GM23338 (cell line): ENCODE results near the gene ADCY7. TPM values are rescaled to one million over a fixed set of nuclear protein-coding genes. Genes with fewer than 3 reads are reported as not detected.

Source experiments
- ATAC-seq: fragments of 200-7000 bp; cut with Tn5 transposase; 3 replicates; pipeline ENCODE4 v1.9.1; 2020
- DNase-seq: peaks from one replicate; pipeline ENCODE4 v3.0.0-alpha.2; 2015; ENCODE audit warnings: low spot score
- H2AFZ ChIP-seq: fragments of 200-600 bp; sonication (generic); 2 replicates; pipeline ENCODE4 v1.8.0; 2016; ENCODE audit warnings: antibody characterized with exemption, mild to moderate bottlenecking, moderate library complexity
- H3F3A ChIP-seq: fragments of 200-600 bp; sonication (generic); replicated peaks from 2 replicates; pipeline ENCODE4 v1.8.0; 2017; ENCODE audit warnings: antibody characterized with exemption, mixed run types, low read depth
- H3K27ac ChIP-seq: fragments of 200-600 bp; sonication (generic); 2 replicates; pipeline ENCODE4 v1.6.1; 2016; ENCODE audit warnings: low read depth
- H3K27me3 ChIP-seq: fragments of 200-600 bp; sonication (generic); 2 replicates; pipeline ENCODE4 v1.8.0; 2016; ENCODE audit warnings: mild to moderate bottlenecking, mixed run types, moderate library complexity; ENCODE audit not compliant: insufficient read depth
- H3K36me3 ChIP-seq: fragments of 200-600 bp; sonication (generic); 2 replicates; pipeline ENCODE4 v1.8.0; 2016; ENCODE audit warnings: mild to moderate bottlenecking; ENCODE audit not compliant: insufficient read depth
- H3K4me1 ChIP-seq: fragments of 200-600 bp; sonication (generic); 2 replicates; pipeline ENCODE4 v1.8.0; 2016; ENCODE audit warnings: mild to moderate bottlenecking, moderate library complexity; ENCODE audit not compliant: insufficient read depth
- H3K4me2 ChIP-seq: fragments of 200-600 bp; sonication (generic); 2 replicates; pipeline ENCODE4 v1.7.1; 2017; ENCODE audit warnings: mixed run types
- H3K4me3 ChIP-seq: fragments of 200-600 bp; sonication (generic); 2 replicates; pipeline ENCODE4 v1.6.1; 2016; ENCODE audit warnings: mixed run types
- H3K79me2 ChIP-seq: fragments of 200-600 bp; sonication (generic); replicated peaks from 2 replicates; pipeline ENCODE4 v1.8.0; 2017; ENCODE audit warnings: mild to moderate bottlenecking; ENCODE audit not compliant: insufficient read depth
- H3K9me2 ChIP-seq: fragments of 200-600 bp; sonication (generic); 2 replicates; pipeline ENCODE4 v1.8.0; 2017; ENCODE audit not compliant: insufficient read depth
- H4K20me1 ChIP-seq: fragments of 200-600 bp; sonication (generic); replicated peaks from 2 replicates; pipeline ENCODE4 v1.8.0; 2017; ENCODE audit warnings: mild to moderate bottlenecking; ENCODE audit not compliant: insufficient read depth
- H3K27ac Mint-ChIP-seq: 2 replicates; pipeline ENCODE4 v1.8.0; 2020; ENCODE audit warnings: inconsistent platforms, mild to moderate bottlenecking, moderate library complexity, mixed read lengths
- H3K27me3 Mint-ChIP-seq: 3 replicates; pipeline ENCODE4 v1.8.0; 2022; ENCODE audit warnings: low read depth, mild to moderate bottlenecking, moderate library complexity, mixed read lengths, inconsistent platforms; ENCODE audit not compliant: insufficient read depth, poor library complexity
- H3K36me3 Mint-ChIP-seq: 3 replicates; pipeline ENCODE4 v1.8.0; 2021; ENCODE audit warnings: low read depth, mild to moderate bottlenecking, inconsistent platforms, moderate library complexity, mixed read lengths
- H3K4me1 Mint-ChIP-seq: 3 replicates; pipeline ENCODE4 v1.8.0; 2020; ENCODE audit warnings: mild to moderate bottlenecking, inconsistent platforms, mixed read lengths
- H3K4me3 Mint-ChIP-seq: 3 replicates; pipeline ENCODE4 v1.8.0; 2021; ENCODE audit warnings: moderate library complexity, mild to moderate bottlenecking, inconsistent platforms, mixed read lengths
- H3K9me3 Mint-ChIP-seq: 3 replicates; pipeline ENCODE4 v1.8.0; 2020; ENCODE audit warnings: moderate library complexity, mild to moderate bottlenecking, inconsistent platforms, mixed read lengths
- CREB1 ChIP-seq: fragments of 250-450 bp; sonication (Bioruptor Pico); IDR thresholded peaks from 2 replicates; pipeline ENCODE4 v1.5.0; 2020; ENCODE audit warnings: low read depth, mild to moderate bottlenecking, moderate library complexity
- CTCF ChIP-seq, 2 experiments: fragments of 200-600 bp in 1 of 2; sonication (generic) in 1 of 2; conservative IDR thresholded peaks; 2 replicates each; pipeline versions ENCODE4 v1.5.1 to v1.6.1; 2016 to 2017; ENCODE audit warnings: antibody characterized with exemption in 2 of 2, low read depth in 2 of 2, mild to moderate bottlenecking in 2 of 2, moderate library complexity in 1 of 2
- ETS1 ChIP-seq: IDR thresholded peaks from 2 replicates; pipeline ENCODE4 v1.6.1; 2016; ENCODE audit warnings: antibody characterized with exemption
- EZH2 ChIP-seq: fragments of 200-600 bp; sonication (generic); IDR thresholded peaks from one replicate; pipeline ENCODE4 v1.8.0; 2017; ENCODE audit warnings: antibody characterized with exemption, mild to moderate bottlenecking, low read depth; ENCODE audit not compliant: unreplicated experiment
- EZH2phosphoT487 ChIP-seq: fragments of 200-600 bp; sonication (generic); IDR thresholded peaks from one replicate; pipeline ENCODE4 v1.8.1; 2018; ENCODE audit warnings: antibody characterized with exemption; ENCODE audit not compliant: unreplicated experiment
- JUNB ChIP-seq: IDR thresholded peaks from one replicate; pipeline ENCODE4 v1.6.1; 2016; ENCODE audit warnings: antibody characterized with exemption; ENCODE audit not compliant: unreplicated experiment
- NANOG ChIP-seq: IDR thresholded peaks from 2 replicates; pipeline ENCODE4 v1.6.1; 2016; ENCODE audit warnings: antibody characterized with exemption, borderline replicate concordance
- POLR2AphosphoS5 ChIP-seq: IDR thresholded peaks from 2 replicates; pipeline ENCODE4 v1.6.1; 2016; ENCODE audit warnings: antibody characterized with exemption, low read depth
- REST ChIP-seq: IDR thresholded peaks from one replicate; pipeline ENCODE4 v1.6.1; 2018; ENCODE audit warnings: antibody characterized with exemption; ENCODE audit not compliant: unreplicated experiment
- STAT1 ChIP-seq: IDR thresholded peaks from one replicate; pipeline ENCODE4 v1.6.1; 2016; ENCODE audit warnings: antibody characterized with exemption; ENCODE audit not compliant: unreplicated experiment
- ZNF114 ChIP-seq: fragments of 250-450 bp; sonication (Bioruptor Pico); IDR thresholded peaks from 2 replicates; pipeline ENCODE4 v1.5.0; 2020; ENCODE audit warnings: mild to moderate bottlenecking, moderate library complexity
- ZNF331 ChIP-seq: fragments of 250-450 bp; sonication (Bioruptor Pico); IDR thresholded peaks from 2 replicates; pipeline ENCODE4 v1.5.0; 2020; ENCODE audit warnings: low read depth, mild to moderate bottlenecking, moderate library complexity
- ZNF462 ChIP-seq: fragments of 250-450 bp; sonication (Bioruptor Pico); IDR thresholded peaks from 2 replicates; pipeline ENCODE4 v1.5.0; 2020; ENCODE audit warnings: mild to moderate bottlenecking, moderate library complexity
- polyA plus RNA-seq: library from polyadenylated mRNA; unstranded; fragments of >200 nt; fragmentation: Nextera tagmentation; extraction: Ambion mirVana; gene quantifications from 2 replicates; pipeline ENCODE4 v1.2.1, GENCODE V29; 2016
- total RNA-seq: library from RNA; depleted of rRNA; stranded (reverse); fragments of >200 nt; shearing (Covaris generic); gene quantifications from 2 replicates; pipeline ENCODE4 v1.2.3, GENCODE V29; 2014

The ADCY7 gene
- total and polyA plus RNA-seq, 2 experiments from 2014 or later, result 2.4 to 10.5 TPM

GRCh38 chr16:50329446-50330189 lies 63.3 kb downstream of the ADCY7 start:
- H3K36me3 Mint-ChIP-seq, result peaks cover 56% of the 10 kb centered on the region
- Histone ChIP-seq H3K36me3 (peaks cover 17% of the 10 kb centered on the region; the same call in 1 of the 2 replicates), H3K27ac (no peak overlapping the region), H2AFZ (no peak overlapping the region), H3K79me2 (peaks cover 17% of the 10 kb centered on the region), H3K9me2 (no peaks in the 10 kb centered on the region), H3K4me2 (no peak overlapping the region), H3K27me3 (no peaks in the 10 kb centered on the region), H3K4me1 (no peaks in the 10 kb centered on the region), H3F3A (no peaks in the 10 kb centered on the region), H3K4me3 (no peak overlapping the region), H4K20me1 (peaks cover 11% of the 10 kb centered on the region; the same call in 1 of the 2 replicates)
- H3K9me3 Mint-ChIP-seq, result no peaks in the 10 kb centered on the region
- no peak overlapping the region for H3K4me3 Mint-ChIP-seq
- no peak overlapping the region for H3K27ac Mint-ChIP-seq
- H3K27me3 Mint-ChIP-seq, result peaks cover 2% of the 10 kb centered on the region
- no peak for TF ChIP-seq JUNB
- TF ChIP-seq EZH2phosphoT487, result no peak
- TF ChIP-seq NANOG, result no peak
- TF ChIP-seq POLR2AphosphoS5, result no peak
- TF ChIP-seq ZNF331 (CRISPR knock-in tag), result no peak
- no peak for TF ChIP-seq ETS1
- TF ChIP-seq ZNF462 (CRISPR knock-in tag), result no peak
- no peak for TF ChIP-seq EZH2
- no peak for TF ChIP-seq STAT1
- no peak for TF ChIP-seq ZNF114
- no peak for TF ChIP-seq REST
- TF ChIP-seq CREB1, result no peak
- TF ChIP-seq CTCF (conservative IDR thresholded peaks at IDR 0.05; ENCODE audit: low read depth in 2 of 2), result no peak
- ATAC-seq (no peak), DNase-seq (no peak)
- no peaks in the 10 kb centered on the region for H3K4me1 Mint-ChIP-seq
